Coronary artery (tissue), 2 donors: ENCODE results near the gene MAMDC4.
"Not testable (repeated sequence)": the region's sequence is repeated elsewhere in the genome, so short reads cannot be mapped to it uniquely, and the experiment has no call there.

Source experiments
- DNase-seq: peaks from one replicate; pipeline ENCODE4 v3.0.0-alpha.2; 2017; ENCODE audit warnings: low spot score
- H3K27ac ChIP-seq, 2 donors: fragments of 200-600 bp; sonication (generic); one replicate each; pipeline ENCODE4 v1.5.1; 2016 to 2019
- H3K4me3 ChIP-seq: fragments of 200-600 bp; sonication (generic); 2 replicates; pipeline ENCODE4 v1.5.1; 2016; ENCODE audit warnings: mild to moderate bottlenecking, moderate library complexity
- CTCF ChIP-seq: fragments of 200-600 bp; sonication (generic); IDR thresholded peaks from one replicate; pipeline ENCODE4 v1.5.1; 2019; ENCODE audit warnings: antibody characterized with exemption

Gene MAMDC4

GRCh38 chr9:136880651-136881050 is 28.5 kb downstream of the MAMDC4 start:
- H3K4me3 ChIP-seq: no peak overlapping the region
- DNase-seq: no peak
- H3K27ac ChIP-seq: no peak overlapping the region
- no peak for TF ChIP-seq CTCF

DNA sequence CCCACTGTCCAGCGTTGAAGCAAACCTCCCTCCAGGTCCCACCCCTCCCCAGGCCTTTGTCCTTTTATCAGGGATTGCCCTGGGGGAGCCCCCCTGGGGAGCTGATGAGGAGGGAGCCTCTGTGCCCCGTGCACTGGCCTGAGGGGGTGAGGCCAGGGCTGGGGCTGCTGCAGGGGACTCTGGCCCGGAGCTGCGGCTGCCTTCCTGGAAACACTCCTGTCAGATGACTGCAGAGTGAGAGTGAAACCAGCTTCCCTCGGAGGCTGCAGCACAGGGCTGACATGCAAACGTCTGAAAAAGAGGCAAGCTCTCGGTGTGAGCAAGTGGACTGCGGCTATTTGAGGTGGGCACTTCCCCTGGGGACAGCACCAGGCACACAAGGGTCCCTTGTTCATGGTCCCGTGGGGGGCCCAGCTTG is 29.6 kb downstream of the MAMDC4 start:
- H3K4me3 ChIP-seq: no peak overlapping the region

DNA sequence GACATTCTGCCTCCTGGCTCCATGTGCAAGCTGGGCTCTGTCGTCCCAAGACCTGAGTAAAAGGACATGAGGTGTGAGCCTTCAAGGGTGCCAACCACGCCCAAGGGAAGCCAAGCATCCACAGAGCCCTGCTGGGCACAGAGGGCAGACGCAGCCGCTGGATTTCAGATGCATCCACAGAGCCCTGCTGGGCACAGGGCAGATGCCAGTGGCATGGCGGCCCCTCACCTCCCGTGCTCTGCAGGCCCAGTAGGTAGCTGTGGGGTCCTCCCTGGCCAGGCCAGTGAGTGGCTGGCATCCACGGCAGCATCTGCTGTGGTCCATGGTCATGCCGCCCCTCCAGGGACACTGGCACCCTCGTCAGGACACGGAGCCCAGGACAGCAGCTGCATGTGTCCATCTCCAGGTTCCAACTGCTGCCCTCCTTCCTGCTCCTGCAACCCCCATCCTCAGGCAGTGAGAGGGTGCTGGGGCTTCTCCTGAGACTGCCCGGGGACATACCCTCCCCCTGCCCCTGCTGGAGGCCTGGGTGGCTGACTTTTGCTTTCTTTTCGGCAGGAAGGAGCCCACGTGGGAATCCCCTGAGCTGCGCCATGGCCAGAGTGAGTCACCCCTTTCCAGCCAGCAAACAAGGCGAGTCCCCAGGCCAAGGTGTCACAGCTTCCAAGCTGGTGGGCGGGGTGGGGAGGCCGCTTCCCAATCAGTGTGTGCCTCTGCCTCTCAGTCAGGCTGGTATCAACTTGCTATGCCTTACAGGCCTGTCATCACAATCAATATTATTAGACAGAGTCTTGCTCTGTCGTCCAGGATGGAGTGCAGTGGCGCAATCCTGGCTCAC is 30.2 kb downstream of the MAMDC4 start:
- peak overlapping the region in 1 of 2 donors; percentile 37 for H3K27ac ChIP-seq
- H3K4me3 ChIP-seq: peak overlapping the region; percentile 36
- TF ChIP-seq CTCF: no peak
- no peak for DNase-seq

More for the DNA sequence above, 29.6 kb downstream of the MAMDC4 start:
- no peak for TF ChIP-seq CTCF
- no peak for DNase-seq
- no peak overlapping the region for H3K27ac ChIP-seq

DNA sequence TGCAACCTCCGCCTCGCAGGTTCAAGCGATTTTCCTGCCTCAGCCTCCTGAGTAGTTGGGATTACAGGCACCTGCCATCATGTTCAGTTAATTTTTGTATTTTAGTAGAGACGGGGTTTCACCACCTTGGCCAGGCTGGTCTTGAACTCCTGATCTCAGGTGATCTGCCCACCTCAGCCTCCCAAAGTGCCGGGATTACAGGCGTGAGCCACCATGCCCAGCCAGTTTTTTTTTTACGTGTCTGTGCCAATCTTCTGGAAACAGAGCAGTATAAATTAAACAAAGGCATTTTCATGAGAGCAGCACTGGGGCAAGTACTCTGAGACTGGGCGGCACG is 30.8 kb downstream of the MAMDC4 start:
- DNase-seq, H3K27ac ChIP-seq, H3K4me3 ChIP-seq: not testable (repeated sequence)

DNA sequence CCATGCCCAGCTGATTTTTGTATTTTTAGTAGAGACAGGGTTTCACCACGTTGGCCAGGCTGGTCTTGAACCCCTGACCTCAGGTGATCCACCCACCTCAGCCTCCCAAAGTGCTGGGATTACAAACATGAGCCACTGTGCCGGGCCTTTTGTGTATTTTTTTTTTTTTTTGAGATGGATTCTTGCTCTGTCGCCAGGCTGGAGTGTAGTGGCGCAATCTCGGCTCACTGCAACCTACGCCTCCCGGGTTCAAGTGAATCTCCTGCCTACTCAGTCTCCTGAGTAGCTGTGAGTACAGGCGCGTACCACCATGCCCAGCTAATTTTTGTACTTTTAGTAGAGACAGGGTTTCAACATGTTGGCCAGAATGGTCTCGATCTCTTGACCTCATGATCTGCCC is 31.5 kb downstream of the MAMDC4 start:
- H3K27ac ChIP-seq: not testable (repeated sequence)

DNA sequence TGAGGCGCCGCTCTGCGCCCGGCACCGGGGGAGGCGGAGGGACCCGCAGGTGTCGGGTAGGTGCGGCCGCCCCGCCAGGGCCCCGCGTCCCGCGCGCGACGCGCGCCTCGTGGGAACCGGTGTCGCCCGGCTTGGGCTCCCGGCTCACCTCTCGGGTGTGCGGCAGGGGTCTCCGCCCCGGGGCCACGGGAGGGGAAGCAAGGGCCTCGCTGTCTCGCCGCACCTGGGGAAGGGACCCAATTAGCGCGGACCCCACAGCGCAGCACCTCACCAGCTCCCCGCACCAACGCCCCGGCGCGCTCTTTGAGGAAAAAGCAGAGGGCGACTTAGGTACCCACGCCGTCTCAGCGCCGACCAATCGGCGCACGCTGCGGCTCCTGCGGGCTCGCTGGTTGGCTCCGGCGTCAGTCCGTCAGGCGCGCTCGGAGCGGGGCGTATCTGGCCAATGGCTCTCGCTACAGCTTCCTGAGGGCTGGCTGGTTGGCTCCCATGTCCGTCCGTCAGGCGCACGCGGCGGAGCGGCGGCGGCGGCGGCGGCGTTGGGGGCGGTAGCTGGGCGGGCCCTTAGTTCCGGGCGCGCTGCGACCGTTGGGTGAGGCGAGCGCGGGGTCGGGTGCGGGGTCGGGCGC is 33.9 kb downstream of the MAMDC4 start, which contains the start of gene TRAF2:
Gene TRAF2 (plus strand): TSS at position 567 of the 629 bp plus-strand sequence. CDS start 12,225 bp downstream, outside the sequence.
- Histone ChIP-seq H3K27ac (peak within 1 kb of the TSS; percentile 65 to 87), H3K4me3 (peak within 1 kb of the TSS; percentile 88)
- DNase-seq: peak; percentile 97
- TF ChIP-seq CTCF: no peak

More for the DNA sequence above, 31.5 kb downstream of the MAMDC4 start:
- DNase-seq, H3K4me3 ChIP-seq: not testable (repeated sequence)

DNA sequence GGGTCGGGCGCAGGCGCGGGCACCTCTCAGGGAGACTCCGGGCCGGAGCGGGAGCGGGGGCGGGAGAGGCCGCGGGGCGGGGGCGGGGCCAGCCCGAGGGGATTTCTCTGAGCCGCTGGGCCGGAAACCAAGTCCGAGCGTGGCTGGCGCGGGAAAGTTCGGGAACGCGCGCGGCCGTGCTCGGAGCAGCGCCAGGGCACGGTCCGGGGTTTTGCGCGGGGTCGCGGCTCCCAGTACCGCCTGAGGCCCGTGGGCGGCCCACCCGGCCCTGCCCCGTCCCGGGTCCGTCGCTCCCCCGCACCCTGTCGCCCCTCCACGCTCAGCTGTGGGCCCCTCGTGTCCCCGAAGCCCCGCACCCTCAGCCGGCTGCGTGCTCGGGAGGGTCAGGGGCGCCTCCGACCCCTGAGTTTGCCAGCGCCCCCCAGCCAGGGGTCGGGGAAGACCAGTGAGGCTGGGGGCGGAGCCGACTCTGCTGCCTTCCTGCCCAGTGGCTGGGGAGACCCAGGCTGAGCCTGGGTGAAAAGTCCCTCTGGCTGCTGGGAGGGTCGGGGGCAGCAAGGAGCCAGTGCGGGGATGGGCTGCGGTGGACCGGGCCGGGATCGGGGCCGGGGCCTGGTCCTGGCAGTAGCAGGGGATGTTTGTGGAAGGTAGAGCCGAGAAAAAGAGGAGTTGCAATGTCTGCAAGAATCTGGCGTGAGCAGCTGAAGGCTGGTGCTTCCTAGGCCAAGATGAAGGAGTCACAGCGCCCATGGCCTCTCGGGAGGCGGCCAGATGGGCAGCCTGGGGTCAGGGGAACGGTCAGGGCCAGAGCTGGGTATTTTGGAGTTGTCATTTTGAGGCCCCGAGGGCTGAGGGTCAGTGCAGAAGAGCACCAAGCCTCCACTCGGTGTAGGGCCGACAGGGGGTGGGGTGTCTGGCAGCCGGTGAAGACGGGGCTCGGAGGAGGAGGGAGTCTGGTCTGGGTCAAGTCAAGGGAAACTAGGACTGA is 34.8 kb downstream of the MAMDC4 start:
- peak overlapping the region; percentile 88 for H3K4me3 ChIP-seq
- no peak for TF ChIP-seq CTCF
- H3K27ac ChIP-seq: peak overlapping the region; percentile 65 to 87
- DNase-seq: no peak
